HUES48 (cell line): ENCODE results near the gene TRIO.
A peak's percentile ranks its signal among the peaks of the same experiment; 100 is the strongest.
"Not testable (repeated sequence)": the region's sequence is repeated elsewhere in the genome, so short reads cannot be mapped to it uniquely, and the experiment has no call there.

Experiments
- H3K27ac ChIP-seq: one replicate; pipeline ENCODE4 v1.7.0; 2013; ENCODE audit warnings: low read depth, low read length, inconsistent platforms
- H3K27me3 ChIP-seq: 2 replicates; pipeline ENCODE4 v1.6.1; 2013; ENCODE audit warnings: mild to moderate bottlenecking, low read length; ENCODE audit not compliant: control insufficient read depth, insufficient read depth
- H3K36me3 ChIP-seq: 2 replicates; pipeline ENCODE4 v1.6.1; 2013; ENCODE audit warnings: low read length; ENCODE audit not compliant: control insufficient read depth, insufficient read depth
- H3K4me1 ChIP-seq: 2 replicates; pipeline ENCODE4 v1.6.1; 2013; ENCODE audit warnings: mild to moderate bottlenecking, low read length; ENCODE audit not compliant: control insufficient read depth, insufficient read depth
- H3K4me3 ChIP-seq: 2 replicates; pipeline ENCODE4 v1.5.1; 2013; ENCODE audit warnings: mild to moderate bottlenecking, low read depth, low read length
- H3K9ac ChIP-seq: 2 replicates; pipeline ENCODE4 v1.6.1; 2013; ENCODE audit warnings: mild to moderate bottlenecking, low read depth, low read length, moderate library complexity
- H3K9me3 ChIP-seq: 2 replicates; pipeline ENCODE4 v1.6.1; 2013; ENCODE audit warnings: low read length; ENCODE audit not compliant: control insufficient read depth, insufficient read depth

Gene TRIO

GRCh38 chr5:14431534-14431933 lies 288.4 kb downstream of the TRIO start:
- H3K9me3 ChIP-seq = no peaks in the 10 kb centered on the region
- peaks cover 17% of the 10 kb centered on the region for H3K4me1 ChIP-seq
- H3K9ac ChIP-seq = no peak overlapping the region
- H3K36me3 ChIP-seq = peaks cover 18% of the 10 kb centered on the region
- no peak overlapping the region for H3K4me3 ChIP-seq
- H3K27me3 ChIP-seq = no peaks in the 10 kb centered on the region
- H3K27ac ChIP-seq = no peak overlapping the region

- no peak overlapping the region for H3K4me3 ChIP-seq
- peak overlapping the region; percentile 75 for H3K27ac ChIP-seq
- no peak overlapping the region for H3K9ac ChIP-seq
- 0 out of 2 replicates have a peak, but pooled peaks cover 4% of the 10 kb centered on the region for H3K36me3 ChIP-seq
- no peaks in the 10 kb centered on the region for H3K27me3 ChIP-seq
- H3K9me3 ChIP-seq = no peaks in the 10 kb centered on the region
- H3K4me1 ChIP-seq = peaks cover 17% of the 10 kb centered on the region
Observed at GRCh38 chr5:14432931-14433589, 289.9 kb downstream of the TRIO start.

- Histone ChIP-seq H3K9ac (no peak overlapping the region), H3K4me1 (peaks cover 21% of the 10 kb centered on the region), H3K4me3 (no peak overlapping the region), H3K36me3 (0 out of 2 replicates have a peak, but pooled peaks cover 4% of the 10 kb centered on the region), H3K27me3 (no peaks in the 10 kb centered on the region), H3K9me3 (no peaks in the 10 kb centered on the region), H3K27ac (no peak overlapping the region)
Observed at GRCh38 chr5:14435481-14435880, 292.3 kb downstream of the TRIO start.

- not testable (repeated sequence) for H3K36me3 ChIP-seq, H3K9ac ChIP-seq, H3K27ac ChIP-seq, H3K4me3 ChIP-seq, H3K9me3 ChIP-seq, H3K27me3 ChIP-seq
- peaks cover 21% of the 10 kb centered on the region for H3K4me1 ChIP-seq
Observed at GRCh38 chr5:14436122-14436521, 293.0 kb downstream of the TRIO start.

- H3K4me3 ChIP-seq = no peak overlapping the region
- H3K9ac ChIP-seq = no peak overlapping the region
- H3K36me3 ChIP-seq = 0 out of 2 replicates have a peak, but pooled peaks cover 4% of the 10 kb centered on the region
- peaks cover 21% of the 10 kb centered on the region for H3K4me1 ChIP-seq
- H3K9me3 ChIP-seq = no peaks in the 10 kb centered on the region
- H3K27me3 ChIP-seq = no peaks in the 10 kb centered on the region
- no peak overlapping the region for H3K27ac ChIP-seq
Observed at GRCh38 chr5:14436801-14437542, 293.8 kb downstream of the TRIO start.

- Histone ChIP-seq H3K27ac (no peak overlapping the region), H3K36me3 (peaks cover 4% of the 10 kb centered on the region; the same call in 1 of the 2 replicates), H3K9ac (no peak overlapping the region), H3K27me3 (no peaks in the 10 kb centered on the region), H3K4me3 (no peak overlapping the region), H3K4me1 (peaks cover 10% of the 10 kb centered on the region), H3K9me3 (no peaks in the 10 kb centered on the region)
Observed at GRCh38 chr5:14438195-14438606, 295.1 kb downstream of the TRIO start.

GRCh38 chr5:14439087-14439871 lies 296.1 kb downstream of the TRIO start:
- Histone ChIP-seq H3K36me3 (peaks cover 4% of the 10 kb centered on the region; the same call in 1 of the 2 replicates), H3K27me3 (no peaks in the 10 kb centered on the region), H3K9me3 (no peaks in the 10 kb centered on the region), H3K27ac (no peak overlapping the region), H3K4me1 (peaks cover 6% of the 10 kb centered on the region; the same call in 1 of the 2 replicates), H3K9ac (no peak overlapping the region), H3K4me3 (no peak overlapping the region)

- H3K9ac ChIP-seq = no peak overlapping the region
- no peaks in the 10 kb centered on the region for H3K9me3 ChIP-seq
- H3K27me3 ChIP-seq = no peaks in the 10 kb centered on the region
- no peak overlapping the region for H3K27ac ChIP-seq
- no peak overlapping the region for H3K4me3 ChIP-seq
- H3K4me1 ChIP-seq = peaks cover 14% of the 10 kb centered on the region
- peaks cover 4% of the 10 kb centered on the region; the same call in 1 of the 2 replicates for H3K36me3 ChIP-seq
Observed at GRCh38 chr5:14440223-14440581, 297.1 kb downstream of the TRIO start.

GRCh38 chr5:14440582-14441431 lies 297.7 kb downstream of the TRIO start:
- no peak overlapping the region for H3K9ac ChIP-seq
- H3K27ac ChIP-seq = no peak overlapping the region
- no peaks in the 10 kb centered on the region for H3K27me3 ChIP-seq
- no peaks in the 10 kb centered on the region for H3K9me3 ChIP-seq
- H3K4me3 ChIP-seq = no peak overlapping the region; the same call in 1 of the 2 replicates
- peaks cover 20% of the 10 kb centered on the region for H3K4me1 ChIP-seq
- peaks cover 4% of the 10 kb centered on the region; the same call in 1 of the 2 replicates for H3K36me3 ChIP-seq

GRCh38 chr5:14441641-14442040 lies 298.5 kb downstream of the TRIO start:
- Histone ChIP-seq H3K27ac (no peak overlapping the region), H3K9ac (no peak overlapping the region), H3K4me3 (no peak overlapping the region), H3K27me3 (no peaks in the 10 kb centered on the region), H3K9me3 (no peaks in the 10 kb centered on the region), H3K36me3 (peaks cover 2% of the 10 kb centered on the region; the same call in 1 of the 2 replicates), H3K4me1 (peaks cover 27% of the 10 kb centered on the region)
